CD14-positive monocyte (primary cell): ENCODE data around the gene LENG1. TPM values are rescaled to one million over a fixed set of nuclear protein-coding genes. Genes with fewer than 3 reads are reported as not detected.
A peak's percentile ranks its signal among the peaks of the same experiment; 100 is the strongest.

Experiments used
- DNase-seq, 3 donors: peaks; one replicate each; pipeline ENCODE4 v3.0.0-alpha.2; 2011 to 2022
- H2AFZ ChIP-seq: 2 replicates; pipeline ENCODE4 v1.6.0; 2012; ENCODE audit warnings: mild to moderate bottlenecking, low read depth, low read length, inconsistent platforms; ENCODE audit not compliant: insufficient read depth, poor library complexity, severe bottlenecking
- H3K27ac ChIP-seq, 2 donors: 1 replicate in 1 of 2; 2 replicates in 1 of 2; pipeline ENCODE4 v1.5.1; 2012 to 2013; ENCODE audit warnings: low read length in 2 of 2, control low read depth in 1 of 2, inconsistent platforms in 1 of 2, low read depth in 1 of 2, mild to moderate bottlenecking in 1 of 2
- H3K27me3 ChIP-seq, 2 donors: one replicate each; pipeline versions ENCODE4 v1.6.0 to v1.6.1; 2011 to 2013; ENCODE audit warnings: low read length in 2 of 2; ENCODE audit not compliant: control insufficient read depth in 2 of 2, insufficient read depth in 2 of 2
- H3K36me3 ChIP-seq, 2 donors: replicated peaks in 1 of 2; 1 replicate in 1 of 2; 2 replicates in 1 of 2; pipeline versions ENCODE4 v1.5.1 to v1.6.1; 2012 to 2013; ENCODE audit warnings: low read length in 2 of 2, control low read depth in 1 of 2, inconsistent platforms in 1 of 2, mild to moderate bottlenecking in 1 of 2; ENCODE audit not compliant: insufficient read depth in 2 of 2, control insufficient read depth in 1 of 2
- H3K4me1 ChIP-seq, 2 donors: 1 replicate in 1 of 2; 2 replicates in 1 of 2; pipeline versions ENCODE4 v1.5.1 to v1.6.1; 2012 to 2013; ENCODE audit warnings: low read length in 2 of 2, control low read depth in 1 of 2, inconsistent platforms in 1 of 2, mild to moderate bottlenecking in 1 of 2, moderate library complexity in 1 of 2; ENCODE audit not compliant: insufficient read depth in 2 of 2, control insufficient read depth in 1 of 2
- H3K4me2 ChIP-seq: replicated peaks from 2 replicates; pipeline ENCODE3; 2012; ENCODE audit warnings: low read length, moderate library complexity, mild to moderate bottlenecking; ENCODE audit not compliant: poor library complexity, severe bottlenecking; ENCODE audit errors: extremely low read depth
- H3K4me3 ChIP-seq, 3 experiments: fragments of 200-600 bp in 1 of 3; sonication (generic) in 1 of 3; replicated peaks in 1 of 3; 1 replicate in 2 of 3; 2 replicates in 1 of 3; pipeline ENCODE4 v1.5.1; 2011 to 2013; ENCODE audit warnings: low read length in 3 of 3, mild to moderate bottlenecking in 3 of 3, control low read depth in 2 of 3, low read depth in 2 of 3, inconsistent platforms in 1 of 3, moderate library complexity in 1 of 3
- H3K79me2 ChIP-seq: 2 replicates; pipeline ENCODE4 v1.6.0; 2012; ENCODE audit warnings: mild to moderate bottlenecking, control low read depth, inconsistent platforms, low read length, moderate library complexity; ENCODE audit not compliant: insufficient read depth
- H3K9ac ChIP-seq: 2 replicates; pipeline ENCODE4 v1.6.0; 2017; ENCODE audit warnings: low read length, mild to moderate bottlenecking; ENCODE audit not compliant: insufficient read depth, poor library complexity, severe bottlenecking
- H3K9me3 ChIP-seq, 2 donors: replicated peaks in 1 of 2; 1 replicate in 1 of 2; 2 replicates in 1 of 2; pipeline versions ENCODE4 v1.5.1 to v1.6.1; 2012 to 2013; ENCODE audit warnings: low read length in 2 of 2, control low read depth in 1 of 2; ENCODE audit not compliant: control insufficient read depth in 1 of 2, insufficient read depth in 1 of 2
- H4K20me1 ChIP-seq: 2 replicates; pipeline ENCODE4 v1.6.0; 2012; ENCODE audit warnings: mild to moderate bottlenecking, low read length, control low read depth, moderate library complexity; ENCODE audit not compliant: insufficient read depth
- H3K27ac Mint-ChIP-seq, 7 donors: one replicate each; pipeline ENCODE4 v1.8.0; 2020; ENCODE audit warnings: mild to moderate bottlenecking in 7 of 7, mixed read lengths in 7 of 7, moderate library complexity in 6 of 7, inconsistent platforms in 2 of 7
- H3K27me3 Mint-ChIP-seq, 3 donors: one replicate each; pipeline ENCODE4 v1.8.0; 2021 to 2022; ENCODE audit warnings: low read depth in 3 of 3, mild to moderate bottlenecking in 3 of 3, mixed read lengths in 3 of 3, moderate library complexity in 3 of 3, inconsistent platforms in 1 of 3
- H3K36me3 Mint-ChIP-seq, 2 donors: one replicate each; pipeline ENCODE4 v1.8.0; 2020; ENCODE audit warnings: mixed read lengths in 2 of 2, inconsistent platforms in 1 of 2, mild to moderate bottlenecking in 1 of 2
- H3K4me1 Mint-ChIP-seq: one replicate; pipeline ENCODE4 v1.8.0; 2020; ENCODE audit warnings: mild to moderate bottlenecking, mixed read lengths
- H3K4me3 Mint-ChIP-seq, 2 donors: one replicate each; pipeline ENCODE4 v1.8.0; 2020; ENCODE audit warnings: mild to moderate bottlenecking in 2 of 2, mixed read lengths in 2 of 2, moderate library complexity in 1 of 2
- H3K9me3 Mint-ChIP-seq, 7 donors: one replicate each; pipeline ENCODE4 v1.8.0; 2020 to 2022; ENCODE audit warnings: mixed read lengths in 7 of 7, mild to moderate bottlenecking in 6 of 7, moderate library complexity in 6 of 7, inconsistent platforms in 2 of 7
- WGBS: methylation state at CpG from one replicate; pipeline ENCODE4 v1.1.5; 2013; ENCODE audit warnings: missing lambda C conversion rate; ENCODE audit not compliant: insufficient coverage; 5-methylcytosine and 5-hydroxymethylcytosine counted together
- intact Hi-C, 2 donors: fragments of 100-400 bp; cut with micrococcal nuclease; formaldehyde crosslinking; loops; one replicate each; pipeline versions ENCODE4 v1.15.0 to v1.15.1; 2023
- polyA plus RNA-seq, 3 donors: library from polyadenylated mRNA; depleted of rRNA in 1 of 3; unstranded in 2 of 3; stranded (reverse) in 1 of 3; fragments of 300-500 nt in 2 of 3; fragments of >200 nt in 1 of 3; fragmentation: Illumina TruSeq in 2 of 3; gene quantifications; 1 replicate in 2 of 3; 2 replicates in 1 of 3; pipeline ENCODE4 v1.2.3, GENCODE V29; 2012 to 2021
- TF ChIP-seq, protein P1 (sequence below): fragments of 200-600 bp; IDR thresholded peaks from one replicate; pipeline ENCODE4 v1.8.0; 2022; ENCODE audit warnings: antibody characterized with exemption, mild to moderate bottlenecking

The LENG1 gene
- polyA plus RNA-seq, 3 donors = 3.4 to 5.4 (median 4.2) TPM

- Mint-ChIP-seq H3K9me3 (peaks cover 0 to 9% (median 0%) of the 10 kb centered on the region in 7 donors), H3K27ac (peak overlapping the region in 1 of 7 donors; percentile 50), H3K4me1 (peaks cover 27% of the 10 kb centered on the region), H3K27me3 (peaks cover 6 to 31% (median 11%) of the 10 kb centered on the region in 3 donors), H3K36me3 (peaks cover 0 to under 1% of the 10 kb centered on the region in 2 donors), H3K4me3 (no peak overlapping the region)
- intact Hi-C loops = loop anchor here (2.0 to 5.0 kb wide), 3 partner anchors 33 to 63 kb away; partner anchors contain the start of gene RPS9 (in 1 of the 2)
- no peak overlapping the region for H3K4me2 ChIP-seq
- H3K9me3 ChIP-seq = no peaks in the 10 kb centered on the region
- H3K9ac ChIP-seq = no peak overlapping the region
- no peaks in the 10 kb centered on the region for H4K20me1 ChIP-seq
- TF ChIP-seq, protein P1, sequence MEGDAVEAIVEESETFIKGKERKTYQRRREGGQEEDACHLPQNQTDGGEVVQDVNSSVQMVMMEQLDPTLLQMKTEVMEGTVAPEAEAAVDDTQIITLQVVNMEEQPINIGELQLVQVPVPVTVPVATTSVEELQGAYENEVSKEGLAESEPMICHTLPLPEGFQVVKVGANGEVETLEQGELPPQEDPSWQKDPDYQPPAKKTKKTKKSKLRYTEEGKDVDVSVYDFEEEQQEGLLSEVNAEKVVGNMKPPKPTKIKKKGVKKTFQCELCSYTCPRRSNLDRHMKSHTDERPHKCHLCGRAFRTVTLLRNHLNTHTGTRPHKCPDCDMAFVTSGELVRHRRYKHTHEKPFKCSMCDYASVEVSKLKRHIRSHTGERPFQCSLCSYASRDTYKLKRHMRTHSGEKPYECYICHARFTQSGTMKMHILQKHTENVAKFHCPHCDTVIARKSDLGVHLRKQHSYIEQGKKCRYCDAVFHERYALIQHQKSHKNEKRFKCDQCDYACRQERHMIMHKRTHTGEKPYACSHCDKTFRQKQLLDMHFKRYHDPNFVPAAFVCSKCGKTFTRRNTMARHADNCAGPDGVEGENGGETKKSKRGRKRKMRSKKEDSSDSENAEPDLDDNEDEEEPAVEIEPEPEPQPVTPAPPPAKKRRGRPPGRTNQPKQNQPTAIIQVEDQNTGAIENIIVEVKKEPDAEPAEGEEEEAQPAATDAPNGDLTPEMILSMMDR = no peak
- peaks cover 0 to 9% of the 10 kb centered on the region in 2 donors for H3K27me3 ChIP-seq
- H3K79me2 ChIP-seq = no peaks in the 10 kb centered on the region
- peaks cover 30 to 44% of the 10 kb centered on the region in 2 donors for H3K4me1 ChIP-seq
- no peak overlapping the region for H3K4me3 ChIP-seq
- H2AFZ ChIP-seq = no peak overlapping the region
- no peak for DNase-seq
- 92% methylated on average over 15 of the region's 21 CpGs for WGBS
- H3K36me3 ChIP-seq = no peaks in the 10 kb centered on the region
- H3K27ac ChIP-seq = no peak overlapping the region
Observed at GRCh38 chr19:54169149-54169740, 9.7 kb upstream of the LENG1 start.

GRCh38 chr19:54168174-54168917, 8.8 kb upstream of the LENG1 start:
- H3K9ac ChIP-seq = no peak overlapping the region
- H3K4me2 ChIP-seq = peak overlapping the region; percentile 42
- peak overlapping the region in 2 of 7 donors; percentile 16 to 36 for H3K27ac Mint-ChIP-seq
- no peaks in the 10 kb centered on the region for H3K9me3 ChIP-seq
- peaks cover 31% of the 10 kb centered on the region for H3K4me1 Mint-ChIP-seq
- WGBS = 33% methylated on average over 22 of the region's 25 CpGs
- peak overlapping the region in 1 of 2 donors; percentile 46 for H3K4me3 Mint-ChIP-seq
- DNase-seq = peak; percentile 79 to 87 (median 86)
- no peak overlapping the region for H3K27ac ChIP-seq
- TF ChIP-seq, protein P1 = peak; percentile 76
- peaks cover 33 to 44% of the 10 kb centered on the region in 2 donors for H3K4me1 ChIP-seq
- no peaks in the 10 kb centered on the region for H3K79me2 ChIP-seq
- peak overlapping the region; percentile 17 for H2AFZ ChIP-seq
- no peaks in the 10 kb centered on the region for H3K36me3 Mint-ChIP-seq
- intact Hi-C loops = loop anchor here (2.0 to 5.0 kb wide), 3 partner anchors 34 to 64 kb away; partner anchors contain the start of gene RPS9 (in 1 of the 2)
- peaks cover 0 to 10% of the 10 kb centered on the region in 2 donors for H3K27me3 ChIP-seq
- H3K9me3 Mint-ChIP-seq = peaks cover 0 to 9% (median 0%) of the 10 kb centered on the region in 7 donors
- no peaks in the 10 kb centered on the region for H3K36me3 ChIP-seq
- no peaks in the 10 kb centered on the region for H4K20me1 ChIP-seq
- H3K27me3 Mint-ChIP-seq = peaks cover 6 to 34% (median 17%) of the 10 kb centered on the region in 3 donors
- H3K4me3 ChIP-seq = no peak overlapping the region
